ENCODE data around the gene RNF224.

DNA sequence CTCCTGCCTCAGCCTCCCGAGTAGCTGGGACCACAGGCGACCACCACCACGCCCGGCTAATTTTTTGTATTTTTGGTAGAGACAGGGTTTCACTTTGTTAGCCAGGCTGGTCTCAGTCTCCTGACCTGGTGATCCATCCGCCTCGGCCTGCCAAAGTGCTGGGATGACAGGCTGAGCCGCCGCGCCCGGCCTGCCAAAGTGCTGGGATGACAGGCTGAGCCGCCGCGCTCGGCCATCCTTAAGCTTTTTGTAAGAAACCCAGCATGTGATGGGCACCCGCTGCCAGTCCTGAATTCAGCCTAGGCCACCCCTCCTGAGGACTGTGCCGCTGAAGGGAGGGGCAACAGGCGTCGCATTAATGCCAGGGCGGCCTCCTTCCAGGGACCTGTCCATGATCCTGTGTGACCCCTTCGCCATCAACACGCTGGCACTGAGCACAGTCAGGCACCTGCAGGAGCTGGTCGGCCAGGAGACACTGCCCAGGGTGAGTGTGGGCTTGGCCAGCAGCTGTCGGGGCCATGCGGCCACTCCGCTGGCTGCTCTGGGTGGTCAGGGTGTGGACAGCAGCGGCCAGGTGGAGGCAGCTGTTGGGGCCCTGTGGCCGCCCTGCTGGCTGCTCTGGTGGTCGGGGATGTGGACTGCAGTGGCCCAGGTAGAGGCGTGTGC is 38.3 kb downstream of the RNF224 start:
- TF ChIP-seq, protein P1, sequence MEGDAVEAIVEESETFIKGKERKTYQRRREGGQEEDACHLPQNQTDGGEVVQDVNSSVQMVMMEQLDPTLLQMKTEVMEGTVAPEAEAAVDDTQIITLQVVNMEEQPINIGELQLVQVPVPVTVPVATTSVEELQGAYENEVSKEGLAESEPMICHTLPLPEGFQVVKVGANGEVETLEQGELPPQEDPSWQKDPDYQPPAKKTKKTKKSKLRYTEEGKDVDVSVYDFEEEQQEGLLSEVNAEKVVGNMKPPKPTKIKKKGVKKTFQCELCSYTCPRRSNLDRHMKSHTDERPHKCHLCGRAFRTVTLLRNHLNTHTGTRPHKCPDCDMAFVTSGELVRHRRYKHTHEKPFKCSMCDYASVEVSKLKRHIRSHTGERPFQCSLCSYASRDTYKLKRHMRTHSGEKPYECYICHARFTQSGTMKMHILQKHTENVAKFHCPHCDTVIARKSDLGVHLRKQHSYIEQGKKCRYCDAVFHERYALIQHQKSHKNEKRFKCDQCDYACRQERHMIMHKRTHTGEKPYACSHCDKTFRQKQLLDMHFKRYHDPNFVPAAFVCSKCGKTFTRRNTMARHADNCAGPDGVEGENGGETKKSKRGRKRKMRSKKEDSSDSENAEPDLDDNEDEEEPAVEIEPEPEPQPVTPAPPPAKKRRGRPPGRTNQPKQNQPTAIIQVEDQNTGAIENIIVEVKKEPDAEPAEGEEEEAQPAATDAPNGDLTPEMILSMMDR (CRISPR knock-in tag; IDR thresholded peaks at IDR 0.05), result no peak
- TF ChIP-seq, protein P2, sequence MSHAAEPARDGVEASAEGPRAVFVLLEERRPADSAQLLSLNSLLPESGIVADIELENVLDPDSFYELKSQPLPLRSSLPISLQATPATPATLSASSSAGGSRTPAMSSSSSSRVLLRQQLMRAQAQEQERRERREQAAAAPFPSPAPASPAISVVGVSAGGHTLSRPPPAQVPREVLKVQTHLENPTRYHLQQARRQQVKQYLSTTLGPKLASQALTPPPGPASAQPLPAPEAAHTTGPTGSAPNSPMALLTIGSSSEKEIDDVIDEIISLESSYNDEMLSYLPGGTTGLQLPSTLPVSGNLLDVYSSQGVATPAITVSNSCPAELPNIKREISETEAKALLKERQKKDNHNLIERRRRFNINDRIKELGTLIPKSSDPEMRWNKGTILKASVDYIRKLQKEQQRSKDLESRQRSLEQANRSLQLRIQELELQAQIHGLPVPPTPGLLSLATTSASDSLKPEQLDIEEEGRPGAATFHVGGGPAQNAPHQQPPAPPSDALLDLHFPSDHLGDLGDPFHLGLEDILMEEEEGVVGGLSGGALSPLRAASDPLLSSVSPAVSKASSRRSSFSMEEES (CRISPR knock-in tag; IDR thresholded peaks at IDR 0.05), result no peak
- TF ChIP-seq, protein P3, sequence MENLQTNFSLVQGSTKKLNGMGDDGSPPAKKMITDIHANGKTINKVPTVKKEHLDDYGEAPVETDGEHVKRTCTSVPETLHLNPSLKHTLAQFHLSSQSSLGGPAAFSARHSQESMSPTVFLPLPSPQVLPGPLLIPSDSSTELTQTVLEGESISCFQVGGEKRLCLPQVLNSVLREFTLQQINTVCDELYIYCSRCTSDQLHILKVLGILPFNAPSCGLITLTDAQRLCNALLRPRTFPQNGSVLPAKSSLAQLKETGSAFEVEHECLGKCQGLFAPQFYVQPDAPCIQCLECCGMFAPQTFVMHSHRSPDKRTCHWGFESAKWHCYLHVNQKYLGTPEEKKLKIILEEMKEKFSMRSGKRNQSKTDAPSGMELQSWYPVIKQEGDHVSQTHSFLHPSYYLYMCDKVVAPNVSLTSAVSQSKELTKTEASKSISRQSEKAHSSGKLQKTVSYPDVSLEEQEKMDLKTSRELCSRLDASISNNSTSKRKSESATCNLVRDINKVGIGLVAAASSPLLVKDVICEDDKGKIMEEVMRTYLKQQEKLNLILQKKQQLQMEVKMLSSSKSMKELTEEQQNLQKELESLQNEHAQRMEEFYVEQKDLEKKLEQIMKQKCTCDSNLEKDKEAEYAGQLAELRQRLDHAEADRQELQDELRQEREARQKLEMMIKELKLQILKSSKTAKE (CRISPR knock-in tag; IDR thresholded peaks at IDR 0.05; ENCODE audit: borderline replicate concordance), result no peak
- TF ChIP-seq RFX5 (IDR thresholded peaks at IDR 0.05; ENCODE audit: low read depth, low read length) (no peak), KLF9 (CRISPR knock-in tag; IDR thresholded peaks at IDR 0.05; ENCODE audit: low read depth) (no peak)
- TF ChIP-seq, protein P4, sequence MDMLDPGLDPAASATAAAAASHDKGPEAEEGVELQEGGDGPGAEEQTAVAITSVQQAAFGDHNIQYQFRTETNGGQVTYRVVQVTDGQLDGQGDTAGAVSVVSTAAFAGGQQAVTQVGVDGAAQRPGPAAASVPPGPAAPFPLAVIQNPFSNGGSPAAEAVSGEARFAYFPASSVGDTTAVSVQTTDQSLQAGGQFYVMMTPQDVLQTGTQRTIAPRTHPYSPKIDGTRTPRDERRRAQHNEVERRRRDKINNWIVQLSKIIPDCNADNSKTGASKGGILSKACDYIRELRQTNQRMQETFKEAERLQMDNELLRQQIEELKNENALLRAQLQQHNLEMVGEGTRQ (IDR thresholded peaks at IDR 0.05; ENCODE audit: low read depth, low read length), result no peak
- TF ChIP-seq, protein P4 (CRISPR knock-in tag; IDR thresholded peaks at IDR 0.05; ENCODE audit: borderline replicate concordance), result no peak
